Upper lobe of right lung (tissue), 1 donor: ENCODE results near the gene LIX1. TPM values are rescaled to one million over a fixed set of nuclear protein-coding genes. Genes with fewer than 3 reads are reported as not detected.

ENCODE experiments used
- ATAC-seq: fragments of 200-7000 bp; cut with Tn5 transposase; one replicate; pipeline ENCODE4 v1.9.1; 2020; ENCODE audit warnings: mild to moderate bottlenecking, moderate library complexity
- DNase-seq: peaks from one replicate; pipeline ENCODE4 v3.0.0-alpha.2; 2020
- H3K27ac ChIP-seq: fragments of 200-600 bp; one replicate; pipeline ENCODE4 v1.8.0; 2022
- H3K27me3 ChIP-seq: fragments of 200-600 bp; one replicate; pipeline ENCODE4 v1.8.0; 2022; ENCODE audit warnings: mild to moderate bottlenecking
- H3K36me3 ChIP-seq: fragments of 200-600 bp; one replicate; pipeline ENCODE4 v1.8.0; 2022
- H3K4me1 ChIP-seq: fragments of 200-600 bp; one replicate; pipeline ENCODE4 v1.8.0; 2022
- H3K4me3 ChIP-seq: fragments of 200-600 bp; one replicate; pipeline ENCODE4 v1.8.0; 2022; ENCODE audit warnings: mild to moderate bottlenecking
- H3K9me3 ChIP-seq: fragments of 200-600 bp; one replicate; pipeline ENCODE4 v1.8.0; 2022
- intact Hi-C: fragments of 100-400 bp; cut with DNase I; formaldehyde crosslinking; loops from one replicate; pipeline ENCODE4 v1.11.0; 2022
- total RNA-seq: library from RNA; stranded (reverse); fragmentation: NEBNext Ultra II Directional; extraction: Animal tissue kit (Norgen Biotek cat#: 25700); gene quantifications from one replicate; pipeline ENCODE4 v1.2.1, GENCODE V29; 2021
- TF ChIP-seq, protein P1 (sequence below): fragments of 200-600 bp; IDR thresholded peaks from one replicate; pipeline ENCODE4 v1.8.0; 2022; ENCODE audit warnings: antibody characterized with exemption
- donor health status: DM: no; HTN: yes; CAD: no; lungs with severe emphysema.

The LIX1 gene
- total RNA-seq, 1 donor from 2014 or later = not detected

DNA sequence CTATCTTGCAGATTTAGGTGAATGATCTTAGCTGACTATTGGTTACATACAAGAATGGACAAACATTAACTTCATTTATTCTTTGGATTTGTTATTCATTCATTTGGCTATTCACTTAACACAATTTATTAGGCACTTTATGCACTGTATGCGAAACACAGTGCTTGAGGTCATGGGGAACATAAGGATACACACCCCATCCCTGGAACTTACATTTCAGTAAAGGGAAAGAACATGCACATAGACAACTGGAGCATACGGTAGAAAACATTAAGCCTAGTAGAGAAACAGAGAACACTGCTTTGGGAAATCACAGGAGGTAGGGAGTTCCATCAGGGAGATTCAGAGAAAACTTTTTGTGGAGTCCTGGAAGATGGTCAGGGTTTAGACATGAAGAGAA lies 22.2 kb downstream of the LIX1 start:
- DNase-seq (no peak), ATAC-seq (no peak)
- Histone ChIP-seq H3K4me1 (no peaks in the 10 kb centered on the region), H3K9me3 (no peaks in the 10 kb centered on the region), H3K4me3 (no peak overlapping the region), H3K27ac (no peak overlapping the region), H3K36me3 (no peaks in the 10 kb centered on the region), H3K27me3 (no peaks in the 10 kb centered on the region)
- intact Hi-C loops = no loop called here
- TF ChIP-seq, protein P1, sequence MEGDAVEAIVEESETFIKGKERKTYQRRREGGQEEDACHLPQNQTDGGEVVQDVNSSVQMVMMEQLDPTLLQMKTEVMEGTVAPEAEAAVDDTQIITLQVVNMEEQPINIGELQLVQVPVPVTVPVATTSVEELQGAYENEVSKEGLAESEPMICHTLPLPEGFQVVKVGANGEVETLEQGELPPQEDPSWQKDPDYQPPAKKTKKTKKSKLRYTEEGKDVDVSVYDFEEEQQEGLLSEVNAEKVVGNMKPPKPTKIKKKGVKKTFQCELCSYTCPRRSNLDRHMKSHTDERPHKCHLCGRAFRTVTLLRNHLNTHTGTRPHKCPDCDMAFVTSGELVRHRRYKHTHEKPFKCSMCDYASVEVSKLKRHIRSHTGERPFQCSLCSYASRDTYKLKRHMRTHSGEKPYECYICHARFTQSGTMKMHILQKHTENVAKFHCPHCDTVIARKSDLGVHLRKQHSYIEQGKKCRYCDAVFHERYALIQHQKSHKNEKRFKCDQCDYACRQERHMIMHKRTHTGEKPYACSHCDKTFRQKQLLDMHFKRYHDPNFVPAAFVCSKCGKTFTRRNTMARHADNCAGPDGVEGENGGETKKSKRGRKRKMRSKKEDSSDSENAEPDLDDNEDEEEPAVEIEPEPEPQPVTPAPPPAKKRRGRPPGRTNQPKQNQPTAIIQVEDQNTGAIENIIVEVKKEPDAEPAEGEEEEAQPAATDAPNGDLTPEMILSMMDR = no peak

GRCh38 chr5:97119007-97119390 lies 23.4 kb downstream of the LIX1 start:
- Histone ChIP-seq H3K27me3 (no peaks in the 10 kb centered on the region), H3K4me1 (no peaks in the 10 kb centered on the region), H3K27ac (no peak overlapping the region), H3K36me3 (no peaks in the 10 kb centered on the region), H3K9me3 (no peaks in the 10 kb centered on the region), H3K4me3 (no peak overlapping the region)
- DNase-seq = no peak
- intact Hi-C loops = no loop called here
- ATAC-seq = no peak
- TF ChIP-seq, protein P1 = no peak

- no peaks in the 10 kb centered on the region for H3K9me3 ChIP-seq
- no peaks in the 10 kb centered on the region for H3K36me3 ChIP-seq
- no peak overlapping the region for H3K4me3 ChIP-seq
- no peaks in the 10 kb centered on the region for H3K27me3 ChIP-seq
- intact Hi-C loops = no loop called here
- TF ChIP-seq, protein P1 = no peak
- no peak overlapping the region for H3K27ac ChIP-seq
- DNase-seq (no peak), ATAC-seq (no peak)
- no peaks in the 10 kb centered on the region for H3K4me1 ChIP-seq
These were observed 24.0 kb downstream of the LIX1 start for GRCh38 chr5:97118261-97119006.

GRCh38 chr5:97115932-97116331 lies 26.5 kb downstream of the LIX1 start:
- TF ChIP-seq, protein P1 = no peak

DNA sequence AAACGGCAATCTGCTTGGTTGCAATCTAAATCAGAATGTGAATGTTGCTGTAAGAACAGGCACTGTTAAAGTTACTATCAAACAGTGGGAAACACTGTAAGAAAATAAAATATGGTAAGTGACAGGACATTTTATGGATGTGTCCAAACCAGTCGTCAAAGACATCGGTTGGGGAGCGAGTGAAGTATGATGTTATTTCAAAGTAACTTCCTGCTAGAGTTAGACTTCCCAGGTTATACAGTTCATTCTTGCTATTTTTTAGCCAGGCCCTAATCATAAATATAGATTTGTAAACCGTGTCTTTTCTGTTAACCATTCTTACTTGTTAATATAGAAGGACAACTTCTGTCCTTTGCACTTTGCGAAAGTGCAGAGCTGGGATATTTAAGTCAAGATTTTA lies 30.2 kb downstream of the LIX1 start:
- Histone ChIP-seq H3K27me3 (no peaks in the 10 kb centered on the region), H3K36me3 (no peaks in the 10 kb centered on the region), H3K4me3 (no peak overlapping the region), H3K4me1 (no peaks in the 10 kb centered on the region), H3K27ac (no peak overlapping the region), H3K9me3 (no peaks in the 10 kb centered on the region)
- TF ChIP-seq, protein P1 = no peak
- no peak for ATAC-seq
- intact Hi-C loops = no loop called here
- no peak for DNase-seq

More at GRCh38 chr5:97115932-97116331, 26.5 kb downstream of the LIX1 start:
- Histone ChIP-seq H3K4me1 (no peaks in the 10 kb centered on the region), H3K4me3 (no peak overlapping the region), H3K36me3 (no peaks in the 10 kb centered on the region), H3K27ac (no peak overlapping the region), H3K27me3 (no peaks in the 10 kb centered on the region), H3K9me3 (no peaks in the 10 kb centered on the region)
- intact Hi-C loops = no loop called here
- DNase-seq (no peak), ATAC-seq (no peak)
